NCI-H1048 (cell line): Measurements from ENCODE around the gene PANX1.
"Not testable (repeated sequence)": the region's sequence is repeated elsewhere in the genome, so short reads cannot be mapped to it uniquely, and the experiment has no call there.

Experiments used
- DNase-seq: peaks from one replicate; lab custom pipeline; 2025; lab: John Stamatoyannopoulos, UW

PANX1 gene, protein sequence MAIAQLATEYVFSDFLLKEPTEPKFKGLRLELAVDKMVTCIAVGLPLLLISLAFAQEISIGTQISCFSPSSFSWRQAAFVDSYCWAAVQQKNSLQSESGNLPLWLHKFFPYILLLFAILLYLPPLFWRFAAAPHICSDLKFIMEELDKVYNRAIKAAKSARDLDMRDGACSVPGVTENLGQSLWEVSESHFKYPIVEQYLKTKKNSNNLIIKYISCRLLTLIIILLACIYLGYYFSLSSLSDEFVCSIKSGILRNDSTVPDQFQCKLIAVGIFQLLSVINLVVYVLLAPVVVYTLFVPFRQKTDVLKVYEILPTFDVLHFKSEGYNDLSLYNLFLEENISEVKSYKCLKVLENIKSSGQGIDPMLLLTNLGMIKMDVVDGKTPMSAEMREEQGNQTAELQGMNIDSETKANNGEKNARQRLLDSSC

DNA sequence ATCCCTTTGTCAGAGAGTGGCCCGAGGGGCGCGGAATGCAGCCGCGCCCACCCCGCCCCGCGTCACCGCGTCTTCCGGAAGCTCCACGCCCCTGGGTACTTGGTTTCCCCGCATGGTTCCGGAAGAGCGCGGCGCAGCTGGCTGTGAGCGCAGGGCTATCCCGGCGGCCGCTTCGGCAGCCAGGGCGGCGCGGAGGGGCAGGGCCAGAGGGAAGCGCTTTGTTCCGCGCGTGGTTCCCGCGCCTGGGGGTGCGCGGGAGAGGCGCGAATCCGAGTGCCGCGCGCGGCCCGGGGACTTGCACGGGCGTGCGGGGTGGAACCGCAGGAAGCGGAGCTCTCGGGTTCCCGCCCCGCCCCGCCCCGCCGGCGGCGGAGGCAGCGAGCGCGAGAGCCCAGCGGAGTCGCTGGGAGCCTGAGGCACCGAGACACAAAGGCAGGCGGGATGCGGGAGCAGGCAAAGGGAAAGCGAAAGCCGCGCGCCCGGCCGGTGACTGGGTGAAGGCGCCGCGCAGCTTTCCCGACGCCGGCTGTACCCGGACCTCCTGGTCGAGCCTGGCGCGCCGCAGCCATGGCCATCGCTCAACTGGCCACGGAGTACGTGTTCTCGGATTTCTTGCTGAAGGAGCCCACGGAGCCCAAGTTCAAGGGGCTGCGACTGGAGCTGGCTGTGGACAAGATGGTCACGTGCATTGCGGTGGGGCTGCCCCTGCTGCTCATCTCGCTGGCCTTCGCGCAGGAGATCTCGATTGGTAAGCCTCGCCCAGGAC is at the start of gene PANX1:
TSS of gene PANX1 (plus strand) at position 96 of the 766 bp plus-strand sequence. CDS start at position 568, 472 bp downstream.
- DNase-seq, result peak; percentile 83

DNA sequence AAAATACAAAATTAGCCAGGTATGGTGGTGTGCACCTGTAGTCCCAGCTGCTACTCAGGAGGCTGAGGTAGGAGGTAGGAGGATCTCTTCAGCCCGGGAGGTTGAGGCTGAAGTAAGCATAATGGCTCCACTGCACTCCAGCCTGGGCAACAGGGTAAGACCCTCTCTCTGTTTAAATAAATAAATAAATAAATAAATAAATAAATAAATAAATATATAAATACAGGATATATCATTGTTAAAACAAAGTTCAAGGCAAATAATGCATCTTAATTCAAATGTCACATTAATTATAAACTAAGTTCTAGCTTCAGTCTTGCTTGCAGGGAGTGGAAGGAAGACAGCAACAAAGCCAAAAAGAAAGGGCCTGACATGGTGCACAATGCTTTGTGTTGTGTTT is 44.5 kb upstream of the PANX1 start:
- DNase-seq, result no peak

- no peak for DNase-seq
These were observed 39.7 kb upstream of the PANX1 start for GRCh38 chr11:94088906-94089305.

DNA sequence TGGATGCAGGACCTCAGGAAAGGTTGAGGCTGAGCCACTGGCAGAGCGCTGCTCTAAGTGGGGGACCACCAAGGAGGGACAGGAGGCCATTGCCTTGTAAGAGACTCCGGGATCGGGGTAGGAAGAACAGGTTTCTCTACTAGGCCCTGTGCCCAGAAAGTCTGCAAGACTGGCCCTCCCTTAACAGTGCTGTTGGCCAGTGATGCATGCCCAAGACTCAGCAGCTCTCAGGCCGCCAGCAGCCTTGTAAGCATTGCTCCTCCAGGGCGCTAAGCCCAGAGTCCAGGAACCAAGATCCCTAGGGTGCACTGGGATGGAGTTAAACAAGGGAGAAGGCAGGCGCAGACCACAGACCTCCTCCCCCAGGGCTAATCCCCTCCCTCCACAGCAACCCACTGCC is 39.3 kb upstream of the PANX1 start:
- DNase-seq, result no peak

DNA sequence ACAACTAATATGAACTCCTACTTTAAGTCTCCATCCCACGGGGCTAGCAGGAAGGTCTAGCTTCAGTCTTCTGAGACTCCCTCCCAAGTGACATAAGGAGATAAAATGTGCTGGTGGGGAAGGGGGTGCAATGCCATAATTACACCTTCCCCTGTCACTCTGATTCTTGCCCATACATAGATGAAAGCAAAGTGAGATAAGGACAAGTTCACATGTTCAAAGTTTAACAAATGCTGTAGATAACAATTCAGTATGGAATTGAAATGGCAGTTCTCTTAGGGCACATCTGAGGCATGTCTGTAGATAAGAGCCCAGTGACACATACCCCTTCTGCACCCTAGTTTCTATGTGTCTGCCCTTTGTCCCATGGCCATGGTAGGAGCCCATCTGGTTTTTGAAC is 38.2 kb upstream of the PANX1 start:
- no peak for DNase-seq

DNA sequence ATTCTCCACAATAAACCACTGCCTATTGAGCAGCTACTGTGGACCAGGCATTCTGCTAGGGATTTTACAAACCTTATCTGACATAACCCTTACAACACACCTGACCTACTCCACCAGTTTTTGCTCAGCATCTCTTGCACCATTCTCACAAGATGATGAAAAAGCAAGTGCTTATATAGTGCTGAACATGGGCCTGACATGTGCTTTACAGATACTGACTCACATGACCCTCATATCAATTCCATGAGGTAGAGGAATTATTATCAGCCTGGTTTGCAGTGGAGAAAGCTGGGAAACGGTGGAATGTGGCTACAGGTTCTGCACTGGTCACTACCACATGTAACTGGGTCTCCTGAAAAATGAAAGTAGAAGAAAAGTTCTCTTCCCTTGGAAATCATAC is 37.5 kb upstream of the PANX1 start:
- DNase-seq, result no peak

DNA sequence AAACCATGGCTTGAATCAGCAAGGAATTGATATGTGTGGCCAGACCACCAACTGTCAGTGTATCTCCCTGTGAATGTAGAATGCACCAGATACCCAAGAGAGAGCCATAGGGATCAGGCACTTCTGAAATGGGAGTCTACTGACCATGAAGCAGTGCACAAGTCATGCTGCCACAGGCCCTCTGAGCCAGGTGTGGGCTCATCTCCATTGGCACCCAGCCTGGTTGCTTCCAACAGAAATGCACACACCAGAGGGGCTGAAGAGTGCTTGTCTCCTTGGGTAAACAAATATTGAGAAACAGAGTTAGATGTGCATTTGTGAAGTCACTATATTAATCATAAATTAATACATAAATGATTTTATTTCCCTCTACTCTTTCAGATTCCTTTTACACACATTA is 28.4 kb upstream of the PANX1 start:
- DNase-seq, result no peak

DNA sequence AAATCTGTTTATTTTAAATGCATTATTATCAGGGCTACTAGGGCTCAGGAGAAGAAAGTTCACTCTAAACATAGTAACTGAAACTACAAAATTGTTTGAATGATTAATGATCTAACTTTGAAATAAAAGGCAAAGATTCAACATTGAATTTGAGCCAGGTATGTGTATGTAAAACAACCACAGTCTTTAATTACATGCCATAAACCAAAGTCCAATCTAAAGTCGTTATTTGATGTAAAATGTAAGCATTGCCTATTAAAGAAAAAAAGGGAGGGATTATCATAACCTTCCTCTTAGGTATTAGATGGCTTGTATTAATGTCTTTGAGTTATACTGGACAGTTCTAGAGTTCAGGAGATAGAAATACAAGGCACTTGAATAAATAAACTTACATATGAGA is 25.2 kb upstream of the PANX1 start:
- no peak for DNase-seq

DNA sequence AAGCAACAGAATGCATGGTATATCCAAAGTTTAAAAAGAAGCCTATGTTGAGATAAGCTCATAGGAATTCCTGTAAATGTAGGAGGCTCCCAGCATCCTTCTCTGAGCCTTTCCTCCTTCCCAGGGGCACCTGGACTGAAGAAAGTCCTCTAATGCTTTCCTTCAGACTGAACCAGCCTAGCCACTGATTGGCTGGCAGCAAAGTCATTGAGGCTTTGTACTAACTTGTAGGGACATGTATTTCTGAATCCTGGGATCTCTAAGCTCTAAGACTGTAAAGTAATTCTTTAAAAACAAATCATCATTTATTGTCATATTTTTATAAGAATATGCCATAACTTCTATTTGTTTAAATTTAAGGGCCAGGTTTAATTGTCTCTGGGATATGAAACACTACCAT is 23.9 kb upstream of the PANX1 start:
- no peak for DNase-seq

DNA sequence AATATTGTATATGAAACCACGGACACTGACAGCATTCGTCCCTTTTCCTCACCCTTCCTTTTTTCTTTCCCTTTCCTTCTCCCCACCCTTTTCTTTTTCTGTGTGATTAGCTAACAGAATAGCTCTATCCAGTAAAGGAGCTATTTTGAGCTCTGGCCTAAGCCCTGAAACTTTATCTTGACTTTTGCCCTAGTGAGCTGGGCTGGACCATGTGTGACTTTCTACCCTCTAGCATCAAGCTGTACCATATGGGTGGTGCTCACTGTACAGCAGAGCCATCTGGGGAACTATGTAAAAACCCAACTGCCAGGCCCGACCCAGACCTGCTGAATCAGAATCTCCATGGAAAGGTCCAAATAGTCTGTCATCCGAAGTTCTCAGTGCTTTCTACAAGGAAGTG is 21.9 kb upstream of the PANX1 start:
- DNase-seq, result no peak

- no peak for DNase-seq
These were observed 21.3 kb upstream of the PANX1 start for GRCh38 chr11:94107363-94107762.

- DNase-seq, result no peak
These were observed 17.4 kb upstream of the PANX1 start for GRCh38 chr11:94111241-94111640.

- DNase-seq, result no peak
These were observed 17.0 kb upstream of the PANX1 start for GRCh38 chr11:94111660-94112059.

DNA sequence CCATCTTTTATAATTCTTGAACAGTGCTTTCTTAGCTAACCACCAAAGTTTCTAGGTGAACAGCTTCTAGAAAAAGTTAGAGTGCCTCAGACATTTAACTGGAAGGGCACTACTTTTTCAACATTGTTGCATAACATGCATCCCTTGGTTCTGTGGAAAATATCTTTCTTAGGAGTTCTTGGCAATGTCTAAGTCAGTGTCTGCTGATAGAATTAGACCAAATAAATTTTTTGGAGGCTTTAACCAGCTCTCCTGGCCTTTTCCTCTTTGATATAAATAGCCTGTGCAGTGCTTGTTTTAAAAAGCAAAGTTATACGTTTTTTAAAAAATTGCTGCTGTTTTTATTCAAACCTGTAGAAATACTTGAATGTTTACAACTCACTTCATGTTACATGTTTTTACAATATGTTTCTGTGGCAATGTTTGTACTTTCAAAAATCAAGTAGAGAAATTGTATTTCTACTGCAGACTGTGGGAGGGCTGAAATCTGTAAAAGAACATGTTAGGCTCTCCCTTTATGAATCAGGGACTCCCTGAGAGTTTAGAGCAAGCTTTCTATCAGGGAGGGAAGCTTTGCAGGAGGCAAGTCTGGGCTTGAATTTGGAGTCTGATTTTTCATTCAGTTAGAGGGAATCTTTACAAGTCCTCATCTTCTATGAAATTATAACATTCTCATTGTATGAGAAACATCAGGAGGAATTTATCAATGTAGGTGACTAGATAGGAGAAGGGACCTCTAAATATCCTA is 16.3 kb upstream of the PANX1 start:
- no peak for DNase-seq

DNA sequence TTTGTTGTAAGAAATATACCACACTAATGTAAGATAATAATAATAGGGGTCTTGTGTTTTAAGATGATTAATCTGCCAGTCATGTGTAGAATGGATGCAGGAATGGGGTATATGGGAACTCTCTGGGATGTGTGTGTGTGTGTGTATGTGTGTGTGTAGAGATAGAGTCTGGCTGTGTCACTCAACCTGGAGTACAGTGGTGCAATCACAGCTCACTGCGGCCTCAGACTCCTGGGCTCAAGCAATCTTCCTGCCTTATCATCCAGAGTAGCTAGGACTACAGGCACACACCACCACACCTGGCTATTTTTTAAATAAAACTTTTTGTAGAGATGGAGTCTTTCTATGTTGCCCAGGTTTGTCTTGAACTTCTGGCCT is 11.5 kb upstream of the PANX1 start:
- no peak for DNase-seq

DNA sequence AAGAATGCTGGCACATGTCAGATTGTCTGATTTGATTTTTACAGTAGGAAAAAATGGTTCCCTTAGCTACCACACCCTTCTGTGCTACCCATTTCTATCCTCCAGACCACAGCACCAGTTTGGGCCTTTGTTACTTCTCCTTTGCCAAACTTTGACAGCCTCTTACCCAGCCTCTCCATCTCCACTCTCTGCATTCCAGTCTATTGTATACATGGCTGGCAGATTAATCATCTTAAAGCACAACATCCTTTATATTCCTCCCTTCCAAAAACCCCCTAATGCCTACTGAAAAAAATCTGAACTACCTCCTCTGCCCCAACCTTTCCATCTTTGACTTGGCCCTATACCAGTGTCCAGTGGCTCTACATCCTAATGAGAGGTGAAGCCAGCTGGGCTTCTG is 10.8 kb upstream of the PANX1 start:
- DNase-seq, result no peak

GRCh38 chr11:94119676-94120075 is 9.0 kb upstream of the PANX1 start:
- DNase-seq, result not testable (repeated sequence)

DNA sequence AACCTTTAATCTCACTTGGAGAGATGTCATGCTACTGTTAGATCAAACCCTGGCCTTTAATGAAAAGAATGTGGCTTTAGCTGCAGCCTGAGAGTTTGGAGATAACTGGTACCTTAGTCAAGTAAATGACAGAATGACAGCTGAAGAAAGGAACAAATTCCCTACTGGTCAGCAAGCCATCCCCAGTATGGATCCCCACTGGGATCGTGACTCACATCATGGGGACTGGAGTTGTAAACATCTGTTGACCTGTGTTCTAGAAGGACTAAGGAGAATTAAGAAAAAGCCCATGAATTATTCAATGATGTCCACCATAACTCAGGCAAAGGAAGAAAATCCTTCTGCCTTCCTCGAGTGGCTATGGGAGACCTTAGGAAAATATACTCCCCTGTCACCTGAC is 8.1 kb upstream of the PANX1 start:
- DNase-seq, result not testable (repeated sequence)

- DNase-seq, result no peak
These were observed 7.7 kb upstream of the PANX1 start for GRCh38 chr11:94120946-94121345.

GRCh38 chr11:94125407-94126115 is 3.1 kb upstream of the PANX1 start:
- DNase-seq, result no peak

GRCh38 chr11:94127638-94128037 is 1.0 kb upstream of the PANX1 start:
- no peak for DNase-seq

DNA sequence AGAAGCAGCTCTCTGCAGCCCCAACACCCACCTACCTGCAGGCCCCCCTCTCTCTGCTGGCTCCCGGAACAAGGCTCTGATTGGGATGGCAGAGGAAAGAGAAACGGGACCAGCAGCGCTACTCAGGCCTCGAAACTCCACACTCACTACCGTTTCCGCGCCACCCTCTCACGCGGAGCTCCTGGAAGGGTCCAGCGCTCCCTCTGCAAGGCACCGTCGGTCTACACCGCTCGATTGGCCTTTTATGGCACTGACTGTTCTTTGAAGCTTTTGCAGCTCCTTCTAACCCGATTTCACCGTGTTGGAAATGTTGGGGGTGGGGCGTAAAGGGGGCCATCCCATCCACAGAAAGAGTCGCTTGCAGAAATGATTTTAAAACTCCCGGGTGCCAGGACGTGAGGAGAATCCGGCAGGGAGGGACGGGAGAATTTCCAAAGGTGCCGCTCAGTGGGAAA is 323 bp upstream of the PANX1 start:
- DNase-seq, result no peak
